GM21381 (cell line): ENCODE results near the gene NFAM1.

ENCODE experiments used
- ATAC-seq: cut with Tn5 transposase; IDR thresholded peaks from one replicate; pipeline ENCODE4 v1.9.1; 2021; ENCODE audit warnings: mild to moderate bottlenecking, moderate library complexity; ENCODE audit not compliant: unreplicated experiment

Gene NFAM1

GRCh38 chr22:42361523-42361922 is 70.7 kb downstream of the NFAM1 start:
- no peak for ATAC-seq

DNA sequence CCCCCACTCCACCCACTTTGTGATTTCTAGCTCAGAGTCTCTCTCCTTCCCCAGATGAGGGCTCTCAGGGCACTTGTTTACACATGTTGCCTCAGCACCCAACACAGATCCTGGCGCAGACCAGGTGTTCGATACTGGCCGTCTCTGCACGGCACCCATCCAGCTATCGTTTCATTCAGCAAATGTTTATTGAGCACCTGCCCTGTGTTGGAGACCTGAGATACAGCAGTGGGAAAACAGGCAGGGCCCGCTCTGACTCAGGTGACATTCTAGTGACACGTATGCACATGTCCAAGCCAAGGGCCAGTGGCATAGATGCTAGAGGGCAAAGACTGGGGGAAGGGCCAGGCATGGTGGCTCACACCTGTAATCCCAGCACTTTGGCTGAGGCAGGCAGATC is 71.9 kb downstream of the NFAM1 start:
- no peak for ATAC-seq

DNA sequence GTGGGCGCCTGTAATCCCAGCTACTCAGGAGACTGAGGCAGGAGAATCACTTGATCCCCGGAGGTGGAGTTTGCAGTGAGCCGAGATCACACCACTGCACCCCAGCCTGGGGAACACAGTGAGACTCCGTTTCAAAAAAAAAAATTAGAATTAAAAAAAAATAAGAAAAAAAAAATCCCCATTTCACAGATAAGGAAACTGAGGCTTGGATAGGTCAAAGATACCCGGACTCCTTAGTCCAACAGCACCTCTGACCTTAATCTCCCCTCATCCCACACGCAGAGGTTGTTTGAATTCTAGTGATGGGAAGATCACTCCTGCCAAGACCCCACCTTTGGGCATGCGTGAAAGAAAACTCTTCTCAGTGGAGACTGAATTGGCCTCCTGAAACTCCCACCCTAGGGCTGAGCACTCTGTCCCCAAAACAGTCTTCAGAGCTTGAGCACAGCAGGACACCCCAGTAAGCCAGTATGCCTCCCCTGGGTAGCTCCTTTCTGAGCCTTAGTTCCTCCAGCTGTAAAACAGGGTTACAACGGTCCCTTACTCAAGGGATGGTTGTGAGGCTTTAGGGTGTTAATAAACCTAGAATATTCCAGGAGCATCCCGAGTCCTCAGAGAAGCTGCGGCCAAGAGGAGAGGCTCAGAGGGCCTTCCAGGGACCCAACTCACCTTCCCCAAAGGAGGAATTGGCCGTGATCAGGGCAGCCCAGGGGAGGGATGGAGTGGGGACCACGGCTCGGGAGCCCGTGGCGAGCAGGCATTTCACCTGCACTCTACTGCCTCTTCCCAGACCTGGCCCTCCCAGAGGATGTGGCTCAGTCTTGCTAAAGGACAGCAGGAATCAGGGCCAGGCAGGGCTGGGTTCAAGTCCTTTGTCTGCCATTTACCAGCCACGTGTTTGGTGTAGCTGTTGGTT is 73.3 kb downstream of the NFAM1 start:
- ATAC-seq: no peak

GRCh38 chr22:42357634-42358296 is 74.4 kb downstream of the NFAM1 start:
- no peak for ATAC-seq

DNA sequence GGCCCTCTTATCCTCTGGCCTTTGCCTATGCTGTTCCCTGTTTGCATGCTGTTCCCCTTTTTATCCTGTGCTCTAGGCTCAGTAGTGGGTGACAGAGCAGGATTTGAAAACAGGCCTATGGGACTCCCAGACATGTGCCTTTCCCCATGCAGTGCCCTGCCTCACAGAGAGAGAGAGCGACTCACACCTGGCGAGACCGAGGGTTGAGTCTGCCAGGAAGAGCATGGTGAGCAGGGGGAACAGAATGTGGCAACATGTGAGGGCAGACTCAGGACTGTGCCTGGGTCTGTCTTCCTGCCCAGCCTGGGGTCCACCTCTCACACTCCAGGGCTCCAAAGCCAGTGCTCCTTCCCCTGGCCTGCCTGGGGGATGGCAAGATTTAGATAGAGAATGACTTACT is 75.0 kb downstream of the NFAM1 start:
- no peak for ATAC-seq

- ATAC-seq: no peak
Observed at GRCh38 chr22:42356533-42356932, 75.7 kb downstream of the NFAM1 start.

- ATAC-seq: no peak
Observed at GRCh38 chr22:42353883-42354727, 78.1 kb downstream of the NFAM1 start.

DNA sequence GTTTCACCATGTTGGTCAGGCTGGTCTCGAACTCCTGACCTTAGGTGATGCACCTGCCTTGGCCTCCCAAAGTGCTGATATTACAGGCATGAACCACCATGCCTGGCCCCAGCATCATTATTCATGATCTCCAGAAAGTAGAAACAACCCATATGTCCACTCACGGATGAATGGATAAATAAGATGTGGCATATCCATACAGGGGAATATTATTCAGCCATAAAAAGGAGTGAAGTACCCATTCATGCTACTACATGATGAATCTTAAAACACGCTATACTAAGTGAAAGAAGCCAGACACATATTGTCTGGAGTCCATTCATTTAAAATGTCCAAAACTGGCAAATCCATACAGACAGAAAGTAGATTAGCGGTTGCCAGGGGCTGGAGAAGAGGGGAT is 81.8 kb downstream of the NFAM1 start:
- ATAC-seq: no peak

- ATAC-seq: no peak
Observed at GRCh38 chr22:42347281-42347824, 84.8 kb downstream of the NFAM1 start.

- no peak for ATAC-seq
Observed at GRCh38 chr22:42346722-42347121, 85.5 kb downstream of the NFAM1 start.

- no peak for ATAC-seq
Observed at GRCh38 chr22:42345458-42345857, 86.7 kb downstream of the NFAM1 start.

GRCh38 chr22:42344361-42344905 is 87.8 kb downstream of the NFAM1 start:
- no peak for ATAC-seq

DNA sequence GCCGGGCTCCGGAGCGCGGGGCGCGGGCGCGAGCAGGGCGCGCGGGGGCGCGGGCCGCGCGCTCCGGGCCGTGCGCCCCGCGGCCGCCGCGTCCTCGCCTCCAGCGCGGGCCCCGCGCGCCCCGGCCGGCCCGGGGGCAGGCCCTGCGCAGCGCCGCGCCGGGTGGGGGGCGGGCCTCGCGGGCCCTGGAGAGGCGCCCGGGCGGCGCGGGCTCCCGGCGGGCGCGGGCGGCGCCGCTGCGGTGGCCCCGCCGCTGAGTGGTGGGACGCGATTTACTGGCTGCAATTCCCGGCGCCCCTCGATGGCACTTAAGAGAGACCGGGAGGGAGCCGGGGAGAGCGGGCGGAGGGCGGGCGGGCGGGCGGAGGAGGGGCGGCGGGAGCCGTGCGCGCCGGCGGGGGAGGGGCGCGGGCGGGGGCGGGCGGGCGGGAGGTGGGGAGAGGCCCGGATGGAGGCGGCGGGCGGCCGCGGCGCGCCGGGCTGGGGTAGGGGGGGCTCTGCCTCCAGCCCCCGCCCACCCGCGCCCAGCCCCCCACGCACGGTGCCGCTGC is 88.6 kb downstream of the NFAM1 start:
- no peak for ATAC-seq

- ATAC-seq: no peak
Observed at GRCh38 chr22:42343121-42343454, 89.1 kb downstream of the NFAM1 start.

DNA sequence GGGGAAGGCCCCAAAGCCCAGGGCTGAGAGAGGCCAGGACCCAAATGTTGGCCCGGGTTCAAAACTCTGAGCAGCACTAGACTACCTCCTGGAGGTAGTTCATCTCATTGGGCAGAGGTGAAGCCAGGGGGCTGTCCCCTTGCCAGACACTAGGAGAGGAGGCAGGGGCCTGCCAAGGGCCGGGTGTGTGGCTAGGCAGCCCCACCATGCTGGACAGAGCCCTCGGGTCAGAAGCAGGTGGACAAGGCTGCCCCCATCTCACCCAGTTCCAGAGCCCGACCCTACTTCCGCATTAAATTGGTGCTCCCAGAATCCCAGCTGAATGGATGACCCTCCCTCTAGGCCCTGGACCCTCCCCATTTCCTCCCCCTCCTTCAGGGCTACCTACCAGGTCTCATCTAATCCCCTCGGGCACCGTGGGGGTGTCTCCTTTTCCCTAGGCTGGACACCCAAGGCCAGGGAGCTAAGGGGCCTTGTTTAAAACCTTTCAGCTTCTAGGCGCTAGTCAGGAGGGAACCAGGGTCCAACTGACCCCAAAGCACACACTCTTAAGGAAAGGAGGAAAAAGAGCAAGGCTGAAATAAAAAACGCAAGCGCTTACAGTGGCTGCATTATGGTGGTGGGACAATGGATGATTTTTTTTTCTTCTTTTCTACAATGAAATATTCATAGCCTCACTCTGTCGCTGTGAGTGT is 89.6 kb downstream of the NFAM1 start:
- no peak for ATAC-seq

DNA sequence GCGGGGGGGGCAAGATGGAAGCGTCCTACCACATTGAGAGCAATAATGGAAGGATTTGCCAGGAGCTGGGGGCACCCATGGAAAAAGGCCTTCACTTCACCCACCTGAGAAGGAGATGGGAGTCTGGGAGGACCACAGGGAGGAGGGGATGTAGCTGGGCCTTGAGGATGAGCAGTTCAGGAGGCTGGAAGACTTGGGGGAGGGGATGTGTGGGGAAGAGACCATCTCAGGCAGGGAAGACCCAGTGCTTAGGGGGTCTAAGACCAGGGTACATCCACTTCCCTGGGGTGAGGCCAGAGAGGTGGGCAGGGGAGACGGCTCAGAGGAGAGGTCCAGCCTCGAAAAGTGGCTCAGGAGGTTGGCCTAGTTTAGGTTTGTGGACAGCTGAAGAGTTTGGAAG is 90.4 kb downstream of the NFAM1 start:
- ATAC-seq: no peak

GRCh38 chr22:42340829-42341383 is 91.3 kb downstream of the NFAM1 start:
- no peak for ATAC-seq

DNA sequence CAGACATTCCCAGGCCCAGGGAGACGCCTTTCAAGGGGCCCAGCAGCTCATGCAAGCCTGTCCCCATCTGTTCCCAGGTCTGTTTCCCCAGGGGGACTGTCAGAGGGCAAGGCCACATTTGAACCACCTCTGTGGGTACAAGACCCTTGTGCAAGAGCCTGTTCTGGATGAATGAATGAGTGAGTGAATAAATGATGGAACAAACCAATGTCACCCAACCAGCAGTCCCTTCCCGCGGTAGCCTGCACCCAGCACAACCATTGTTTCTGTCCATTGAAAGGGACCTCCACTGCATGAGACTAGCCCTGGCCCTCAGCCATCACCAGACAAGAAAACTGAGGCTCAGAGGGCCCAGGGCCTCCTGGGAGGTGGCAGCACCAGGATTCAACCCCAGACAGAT is 92.1 kb downstream of the NFAM1 start:
- ATAC-seq: no peak

DNA sequence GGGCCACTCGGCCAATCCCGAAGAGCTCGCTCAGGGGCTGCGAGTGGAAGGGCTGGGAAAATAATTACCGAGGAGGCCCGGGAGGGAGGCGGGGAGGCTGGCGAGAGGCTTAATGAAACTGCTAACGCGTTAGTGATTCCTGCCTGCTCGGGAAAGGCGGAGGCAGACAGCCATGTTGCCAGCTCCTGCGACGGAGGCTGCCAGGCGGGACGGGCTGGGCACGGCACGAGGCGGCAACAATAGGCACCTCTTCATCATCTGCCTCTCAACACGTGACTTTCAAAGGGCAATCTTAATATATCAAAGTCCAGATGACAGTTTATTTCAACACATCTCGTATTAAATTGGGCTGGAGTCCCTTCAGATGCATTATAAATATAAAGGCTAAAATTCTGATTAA is 93.7 kb downstream of the NFAM1 start:
- ATAC-seq: no peak

DNA sequence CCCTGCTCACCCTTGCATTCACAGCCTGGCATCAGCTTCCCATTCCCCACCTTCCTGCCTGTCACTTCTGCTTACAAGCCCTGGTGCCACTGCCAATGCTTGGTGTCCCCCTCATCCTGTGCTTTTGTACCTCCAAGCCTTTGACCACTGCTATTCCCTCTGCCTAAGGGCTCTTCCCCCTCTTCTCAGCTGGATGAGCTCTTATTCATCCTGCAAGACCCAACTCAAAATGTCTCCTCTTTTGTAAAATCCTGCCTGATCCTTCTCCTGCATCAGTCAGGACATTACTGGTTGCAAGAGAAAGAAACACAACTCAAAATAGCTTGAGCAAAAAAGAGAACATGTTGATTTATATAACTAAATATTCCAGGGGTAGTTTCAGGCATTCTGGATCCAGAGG is 94.8 kb downstream of the NFAM1 start:
- ATAC-seq: no peak
